MM.1S (cell line): ENCODE results near the gene HMG20A.

Experiments
- DNase-seq: peaks from one replicate; pipeline ENCODE4 v3.0.0-alpha.2; 2015
- H2AFZ ChIP-seq: fragments of 300-600 bp; sonication (generic); 2 replicates; pipeline ENCODE4 v1.6.0; 2016; ENCODE audit warnings: antibody characterized with exemption, low read length
- H3F3A ChIP-seq: fragments of 300-600 bp; sonication (generic); 2 replicates; pipeline ENCODE4 v1.6.1; 2016; ENCODE audit warnings: mild to moderate bottlenecking, antibody characterized with exemption, low read length, moderate library complexity, mixed read lengths; ENCODE audit not compliant: insufficient read depth
- H3K27ac ChIP-seq: fragments of 300-600 bp; sonication (generic); 2 replicates; pipeline ENCODE4 v1.5.1; 2016; ENCODE audit warnings: mild to moderate bottlenecking, low read length
- H3K27me3 ChIP-seq: fragments of 300-600 bp; sonication (generic); replicated peaks from 2 replicates; pipeline ENCODE4 v1.6.0; 2016; ENCODE audit warnings: low read length; ENCODE audit not compliant: insufficient read depth
- H3K36me3 ChIP-seq: fragments of 300-600 bp; sonication (generic); replicated peaks from 2 replicates; pipeline ENCODE4 v1.6.1; 2016; ENCODE audit warnings: mild to moderate bottlenecking, low read length, mixed read lengths; ENCODE audit not compliant: insufficient read depth
- H3K4me1 ChIP-seq: fragments of 300-600 bp; sonication (generic); 2 replicates; pipeline ENCODE4 v1.6.1; 2016; ENCODE audit warnings: low read length, mixed read lengths
- H3K4me2 ChIP-seq: fragments of 300-600 bp; sonication (generic); 2 replicates; pipeline ENCODE4 v1.6.0; 2016; ENCODE audit warnings: low read depth, low read length
- H3K4me3 ChIP-seq: fragments of 300-600 bp; sonication (generic); 2 replicates; pipeline ENCODE4 v1.5.1; 2016; ENCODE audit warnings: low read length, mixed read lengths
- H3K79me2 ChIP-seq: fragments of 300-600 bp; sonication (generic); 2 replicates; pipeline ENCODE4 v1.6.1; 2016; ENCODE audit warnings: mixed run types, low read length, mixed read lengths
- H3K9ac ChIP-seq: fragments of 300-600 bp; sonication (generic); 2 replicates; pipeline ENCODE4 v1.6.1; 2016; ENCODE audit warnings: low read length, mixed read lengths
- H3K9me2 ChIP-seq: fragments of 300-600 bp; sonication (generic); replicated peaks from 2 replicates; pipeline ENCODE4 v1.6.1; 2016; ENCODE audit warnings: mild to moderate bottlenecking, low read length, mixed read lengths; ENCODE audit not compliant: insufficient read depth
- H3K9me3 ChIP-seq: fragments of 300-600 bp; sonication (generic); replicated peaks from 2 replicates; pipeline ENCODE4 v1.6.1; 2016; ENCODE audit warnings: mild to moderate bottlenecking, low read length, mixed read lengths; ENCODE audit not compliant: insufficient read depth
- H4K20me1 ChIP-seq: fragments of 300-600 bp; sonication (generic); 2 replicates; pipeline ENCODE4 v1.6.1; 2016; ENCODE audit warnings: mild to moderate bottlenecking, low read length, moderate library complexity, mixed read lengths; ENCODE audit not compliant: insufficient read depth
- CTCF ChIP-seq: fragments of 300-600 bp; sonication (generic); IDR thresholded peaks from 2 replicates; pipeline ENCODE4 v1.5.1; 2016; ENCODE audit warnings: antibody characterized with exemption, low read length, mixed read lengths
- EZH2 ChIP-seq: fragments of 300-600 bp; sonication (generic); optimal IDR thresholded peaks from 2 replicates; pipeline ENCODE3; 2017; ENCODE audit warnings: low read depth, mild to moderate bottlenecking, antibody characterized with exemption, low read length, mixed read lengths
- EZH2phosphoT487 ChIP-seq: fragments of 300-600 bp; sonication (generic); IDR thresholded peaks from 2 replicates; pipeline ENCODE4 v1.6.1; 2018; ENCODE audit warnings: antibody characterized with exemption, low read length

HMG20A gene

GRCh38 chr15:77454951-77455350 is 34.3 kb downstream of the HMG20A start:
- Histone ChIP-seq H3K36me3 (no peaks in the 10 kb centered on the region), H3K9ac (no peak overlapping the region), H2AFZ (no peak overlapping the region), H3K4me2 (no peak overlapping the region), H3K4me1 (peaks cover 36% of the 10 kb centered on the region), H3K27me3 (no peaks in the 10 kb centered on the region), H3K79me2 (peaks cover 11% of the 10 kb centered on the region), H3K4me3 (no peak overlapping the region), H3K27ac (no peak overlapping the region), H3F3A (peaks cover 28% of the 10 kb centered on the region), H3K9me3 (no peaks in the 10 kb centered on the region), H4K20me1 (no peaks in the 10 kb centered on the region), H3K9me2 (no peaks in the 10 kb centered on the region)
- no peak for DNase-seq
- TF ChIP-seq EZH2phosphoT487 (no peak), CTCF (no peak), EZH2 (no peak)

GRCh38 chr15:77455696-77456321 is 35.1 kb downstream of the HMG20A start:
- Histone ChIP-seq H3K27ac (no peak overlapping the region), H3K36me3 (no peaks in the 10 kb centered on the region), H4K20me1 (no peaks in the 10 kb centered on the region), H3K79me2 (peaks cover 11% of the 10 kb centered on the region), H3K4me1 (peaks cover 36% of the 10 kb centered on the region), H3K27me3 (no peaks in the 10 kb centered on the region), H3K9me3 (no peaks in the 10 kb centered on the region), H3K4me3 (no peak overlapping the region), H3K9ac (no peak overlapping the region), H3K9me2 (no peaks in the 10 kb centered on the region), H2AFZ (no peak overlapping the region), H3F3A (peaks cover 28% of the 10 kb centered on the region), H3K4me2 (no peak overlapping the region)
- TF ChIP-seq EZH2phosphoT487 (no peak), CTCF (no peak), EZH2 (no peak)
- no peak for DNase-seq

- Histone ChIP-seq H3K4me3 (peak overlapping the region; percentile 17), H2AFZ (no peak overlapping the region), H3K9me2 (no peaks in the 10 kb centered on the region), H3K9me3 (no peaks in the 10 kb centered on the region), H3K36me3 (no peaks in the 10 kb centered on the region), H3K79me2 (peaks cover 16% of the 10 kb centered on the region), H3K4me1 (peaks cover 36% of the 10 kb centered on the region), H3F3A (peaks cover 28% of the 10 kb centered on the region), H4K20me1 (no peaks in the 10 kb centered on the region), H3K27me3 (no peaks in the 10 kb centered on the region), H3K27ac (peak overlapping the region; percentile 95), H3K9ac (peak overlapping the region; percentile 48), H3K4me2 (peak overlapping the region; percentile 71)
- DNase-seq = no peak
- TF ChIP-seq EZH2 (no peak), EZH2phosphoT487 (no peak), CTCF (no peak)
These were observed 36.1 kb downstream of the HMG20A start for GRCh38 chr15:77456746-77457145.
